Stimulated activated CD4-positive, alpha-beta T cell treated with anti-CD3 and anti-CD28 coated beads, Interleukin-15, amount 100 ng/mL, for 1 hour (primary cell): ENCODE measurements around the gene JADE2.
A peak's percentile ranks its signal among the peaks of the same experiment; 100 is the strongest.

Experiments
- DNase-seq, 2 donors: peaks; one replicate each; pipeline ENCODE4 v3.0.0-alpha.2; 2020; ENCODE audit warnings: low read depth in 1 of 2, low spot score in 1 of 2

Gene JADE2

DNA sequence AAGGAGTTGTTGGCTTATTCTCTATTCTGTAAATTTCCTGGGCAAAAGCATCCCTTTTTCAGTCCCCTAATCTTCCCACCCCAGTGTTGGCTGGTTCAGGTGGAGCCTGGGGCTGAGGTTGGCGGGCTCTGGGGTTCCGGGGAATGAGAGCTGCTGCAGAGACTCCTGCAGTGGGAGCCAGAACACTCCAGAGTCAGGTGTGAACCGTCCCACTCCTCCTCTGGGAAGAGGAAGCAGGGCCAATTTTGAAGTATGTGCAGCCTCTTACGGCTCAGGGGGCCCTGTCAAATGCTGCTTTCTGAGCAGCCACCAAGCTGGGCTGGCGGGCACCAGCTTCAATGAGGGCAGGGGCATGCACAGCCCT, 42.8 kb downstream of the JADE2 start:
- DNase-seq, result no peak

- DNase-seq, result no peak
Observed at GRCh38 chr5:134568761-134569695, 43.6 kb downstream of the JADE2 start.

DNA sequence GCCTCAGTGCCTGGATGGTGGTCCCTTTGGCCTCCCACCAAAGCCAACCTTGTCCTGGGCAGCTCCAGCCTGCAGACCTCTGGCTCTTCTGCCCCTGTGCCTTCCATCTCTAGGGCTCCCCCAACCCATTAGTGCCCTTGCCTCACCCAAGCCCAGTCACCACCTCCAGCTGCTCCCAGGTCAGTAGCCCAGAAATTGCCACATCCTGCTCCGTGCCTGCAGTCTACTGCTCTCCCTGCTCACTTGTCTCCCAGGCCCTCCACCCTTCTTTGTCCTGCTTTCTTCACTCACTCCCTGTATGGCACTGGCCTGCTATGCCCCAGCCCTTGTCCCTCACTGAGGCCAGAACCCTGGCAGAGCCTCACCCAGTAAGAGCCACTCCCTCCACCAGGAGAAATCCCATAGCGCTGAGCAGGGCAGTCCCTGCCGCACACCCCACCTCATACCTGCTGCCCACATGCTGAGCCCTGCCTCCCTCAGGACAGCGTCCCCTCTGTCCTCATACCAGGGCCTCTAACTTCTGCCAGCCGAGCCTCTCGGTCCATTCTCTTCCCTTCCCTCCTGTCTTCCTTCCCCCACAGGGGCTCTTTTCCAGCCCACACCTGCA, 44.4 kb downstream of the JADE2 start:
- no peak for DNase-seq

DNA sequence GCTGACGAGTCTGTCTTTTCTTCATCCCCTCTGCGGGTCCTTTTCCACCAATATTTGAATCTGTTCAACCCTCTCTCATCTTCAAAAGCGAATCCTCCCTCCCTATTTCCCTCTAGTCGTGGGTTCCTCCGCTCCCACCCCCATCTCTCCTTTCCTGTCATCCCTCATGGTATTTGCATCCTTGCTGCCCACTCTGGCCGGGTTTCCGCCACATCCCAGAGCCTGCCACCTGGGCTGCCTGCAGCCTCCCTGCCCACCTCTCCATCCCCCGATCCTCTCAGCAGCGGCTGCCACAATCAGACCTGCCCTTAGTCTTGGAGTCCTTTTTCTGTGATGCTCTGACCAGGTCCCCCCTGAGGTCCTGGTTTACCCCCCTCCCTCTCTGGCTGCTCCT, 44.9 kb downstream of the JADE2 start:
- DNase-seq, result no peak

DNA sequence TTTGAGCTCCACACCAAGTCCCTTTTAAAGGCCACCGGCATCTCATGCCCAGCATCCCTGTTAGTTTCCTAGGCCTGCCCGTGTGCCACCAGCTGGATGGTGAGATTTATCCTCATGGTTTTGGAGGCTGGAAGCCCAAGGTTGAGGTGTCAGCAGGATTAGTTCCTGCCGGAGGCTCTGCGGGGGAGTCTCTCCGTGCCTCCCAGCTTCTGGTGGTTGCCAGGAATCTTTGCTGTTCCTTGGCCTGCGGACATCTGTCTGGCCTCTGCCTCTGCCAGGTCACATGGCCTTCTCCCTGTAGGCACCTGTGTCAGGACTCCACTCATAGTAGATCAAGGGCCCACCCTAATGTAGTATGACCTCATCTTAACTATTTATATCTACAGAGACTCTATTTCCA, 45.4 kb downstream of the JADE2 start:
- no peak for DNase-seq

- DNase-seq, result no peak
Observed at GRCh38 chr5:134571693-134572405, 46.4 kb downstream of the JADE2 start.

DNA sequence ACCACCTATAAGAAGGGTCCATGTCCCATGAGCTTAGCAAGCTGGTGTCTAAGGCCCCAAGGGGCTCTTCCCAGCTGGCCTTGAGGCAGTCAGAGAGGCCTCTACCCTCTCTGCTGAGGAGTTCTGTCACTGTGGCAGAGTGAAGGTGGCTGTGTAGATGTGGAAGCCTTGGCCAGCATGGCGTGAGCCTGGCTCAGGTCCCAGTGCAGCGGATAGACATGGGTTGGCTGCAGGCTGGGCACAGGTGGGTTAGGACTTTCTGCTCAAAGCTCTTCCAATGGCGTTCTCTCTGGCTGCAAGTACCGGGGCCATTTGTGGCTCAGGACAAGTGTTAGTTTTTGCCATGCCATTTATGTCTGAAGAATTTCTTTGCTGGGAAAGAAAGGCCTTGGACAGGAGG, 47.3 kb downstream of the JADE2 start:
- no peak for DNase-seq

GRCh38 chr5:134574521-134574920, 49.1 kb downstream of the JADE2 start:
- DNase-seq, result no peak

- DNase-seq, result no peak
Observed at GRCh38 chr5:134575316-134575715, 49.8 kb downstream of the JADE2 start.

DNA sequence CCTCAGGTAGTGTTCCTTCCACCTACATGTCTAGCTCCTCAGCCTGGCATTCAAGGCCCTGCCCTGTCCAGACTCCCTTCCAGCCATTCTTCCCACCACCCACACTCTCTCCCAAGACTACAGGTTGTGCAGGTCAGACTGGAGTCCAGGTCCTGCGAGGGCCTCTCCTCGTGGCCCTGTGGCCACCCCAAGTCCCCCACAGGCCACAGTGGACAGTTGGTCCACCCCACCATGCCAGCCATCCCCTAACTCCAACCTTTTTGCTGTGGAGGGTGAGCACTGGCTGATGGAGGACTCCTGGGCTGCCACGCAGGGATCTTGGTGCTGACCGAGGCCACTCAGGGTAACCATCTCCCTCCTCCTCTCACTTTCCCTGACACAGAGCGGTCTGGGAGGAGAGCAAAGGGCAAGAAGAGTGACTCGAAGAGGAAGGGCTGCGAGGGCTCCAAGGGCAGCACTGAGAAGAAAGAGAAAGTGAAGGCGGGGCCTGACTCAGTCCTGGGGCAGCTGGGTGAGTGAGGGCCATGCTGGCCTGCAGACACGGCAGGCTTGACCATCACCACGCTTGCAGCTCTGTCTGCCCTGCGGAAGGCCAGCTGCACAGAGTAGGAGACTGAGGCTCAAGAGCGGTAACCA, 51.0 kb downstream of the JADE2 start:
- DNase-seq, result no peak

DNA sequence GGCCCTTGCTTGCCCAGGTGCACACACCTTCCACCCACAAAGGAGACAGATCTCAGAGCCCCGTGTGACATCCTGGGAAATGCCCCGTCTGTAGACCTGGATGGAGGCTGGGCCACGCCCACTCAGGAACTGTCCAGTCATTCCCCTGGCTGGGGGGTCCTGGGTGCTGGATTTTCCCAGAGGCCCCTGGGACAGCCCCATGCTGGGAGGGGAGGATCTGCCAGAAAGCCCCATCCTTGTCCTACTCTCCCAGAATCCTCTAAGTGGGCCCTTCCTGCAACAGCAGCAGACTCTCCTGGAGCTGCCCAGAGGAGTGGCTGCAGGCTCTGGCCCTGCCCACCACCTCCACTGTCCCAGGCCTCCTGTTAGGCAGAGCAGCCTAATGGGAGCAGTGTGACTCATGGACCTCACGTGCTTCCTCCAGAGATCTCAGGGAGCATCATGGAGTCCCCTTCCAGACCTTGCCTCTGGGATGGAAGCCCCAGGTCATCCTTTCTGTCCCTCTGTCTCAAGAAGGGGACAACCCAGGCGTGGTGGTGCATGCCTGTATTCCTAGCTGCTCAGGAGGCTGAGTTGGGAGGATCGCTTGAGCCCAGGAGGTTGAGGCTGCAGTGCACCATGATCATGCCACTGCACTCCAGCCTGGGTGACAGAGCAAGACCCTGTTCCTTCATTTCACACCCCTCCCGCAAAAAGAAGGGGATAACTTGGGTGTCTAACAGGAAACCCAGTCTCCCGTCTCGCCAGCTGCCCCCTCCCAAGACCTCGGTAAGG, 51.7 kb downstream of the JADE2 start:
- DNase-seq, result no peak

- DNase-seq, result peak; percentile 40 to 66
Observed at GRCh38 chr5:134577796-134578577, 52.5 kb downstream of the JADE2 start.

GRCh38 chr5:134578578-134579283, 53.3 kb downstream of the JADE2 start:
- no peak for DNase-seq

- DNase-seq, result no peak
Observed at GRCh38 chr5:134579284-134579771, 53.9 kb downstream of the JADE2 start.

- DNase-seq, result no peak
Observed at GRCh38 chr5:134580001-134580460, 54.6 kb downstream of the JADE2 start.

DNA sequence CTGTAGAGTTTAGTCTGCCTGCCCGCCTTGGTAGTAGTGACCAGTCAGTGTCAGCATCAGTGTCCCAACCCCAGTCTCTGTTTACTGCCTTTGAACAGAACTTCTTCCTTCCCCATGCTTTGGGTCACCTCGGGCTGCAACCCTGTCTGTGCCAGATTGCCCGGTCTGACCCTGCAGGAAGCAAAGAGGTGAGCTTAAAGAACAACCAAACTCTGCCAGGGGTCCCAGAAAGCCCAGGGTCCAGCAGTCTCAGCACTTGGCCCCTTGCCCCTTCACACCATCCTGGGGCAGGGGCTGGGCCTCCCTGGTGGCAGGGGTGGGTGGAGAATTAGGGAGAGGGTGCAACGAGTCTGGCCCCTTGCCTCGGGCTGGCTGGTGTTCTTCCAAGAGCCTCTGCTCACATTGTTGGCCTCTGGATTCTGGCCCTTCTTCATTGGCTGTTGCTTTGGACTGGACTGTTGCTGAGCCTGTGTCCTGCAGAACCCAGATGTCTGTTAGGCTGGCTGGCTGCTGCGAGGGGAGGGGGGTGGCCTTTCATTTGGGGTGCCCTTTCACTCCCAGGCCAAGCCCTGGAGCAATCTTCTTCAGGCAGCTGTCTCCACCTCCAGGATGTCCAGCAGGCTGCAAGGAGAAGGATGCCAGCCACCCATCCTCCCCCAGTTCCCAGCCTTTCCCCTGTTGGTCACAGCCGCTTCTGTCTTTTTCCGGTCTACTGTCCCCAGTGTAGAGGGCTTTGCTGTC, 55.9 kb downstream of the JADE2 start:
- no peak for DNase-seq

- no peak for DNase-seq
Observed at GRCh38 chr5:134582281-134582680, 56.8 kb downstream of the JADE2 start.

- no peak for DNase-seq
Observed at GRCh38 chr5:134582941-134583340, 57.5 kb downstream of the JADE2 start.
